B cell (primary cell): Measurements from ENCODE around the gene CD99L2. TPM values are rescaled to one million over a fixed set of nuclear protein-coding genes. Genes with fewer than 3 reads are reported as not detected.

ENCODE experiments used
- ATAC-seq: fragments of 200-7000 bp; cut with Tn5 transposase; one replicate; pipeline ENCODE4 v1.10.0; 2021; ENCODE audit warnings: low read depth, mild to moderate bottlenecking, moderate number of reproducible peaks, moderate library complexity
- CTCF ChIA-PET: fragments of 350-600 bp; sonication (Branson Sonifier 250); formaldehyde crosslinking; loops from one replicate; lab custom pipeline; 2021; ENCODE audit warnings: antibody characterized with exemption, inconsistent platforms; lab: Charles Lee
- POLR2A ChIA-PET: fragments of 350-600 bp; sonication (Branson Sonifier 250); formaldehyde crosslinking; loops from one replicate; lab custom pipeline; 2021; ENCODE audit warnings: antibody characterized with exemption; lab: Charles Lee
- DNase-seq: peaks from one replicate; pipeline ENCODE4 v3.0.0; 2013
- H2AFZ ChIP-seq: 2 replicates; pipeline ENCODE4 v1.6.1; 2012; ENCODE audit warnings: mild to moderate bottlenecking, low read depth, low read length; ENCODE audit not compliant: insufficient read depth, poor library complexity, severe bottlenecking
- H3K27ac ChIP-seq, 2 donors: 1 replicate in 1 of 2; 2 replicates in 1 of 2; pipeline ENCODE4 v1.5.1; 2012 to 2013; ENCODE audit warnings: low read length in 2 of 2, mild to moderate bottlenecking in 2 of 2, moderate library complexity in 1 of 2
- H3K27me3 ChIP-seq, 4 experiments: fragments of 200-600 bp in 1 of 4; sonication (generic) in 1 of 4; replicated peaks in 1 of 4; 1 replicate in 2 of 4; 2 replicates in 2 of 4; pipeline versions ENCODE4 v1.6.1 to v1.7.0; 2013 to 2016; ENCODE audit warnings: low read length in 3 of 4, mild to moderate bottlenecking in 2 of 4, mixed read lengths in 1 of 4, moderate library complexity in 1 of 4; ENCODE audit not compliant: insufficient read depth in 4 of 4, control insufficient read depth in 3 of 4; ENCODE audit errors: control extremely low read depth in 1 of 4
- H3K36me3 ChIP-seq, 2 experiments: replicated peaks in 1 of 2; 1 replicate in 1 of 2; 2 replicates in 1 of 2; pipeline versions ENCODE4 v1.6.1 to v1.7.1; 2013; ENCODE audit warnings: low read length in 1 of 2; ENCODE audit not compliant: insufficient read depth in 2 of 2, control insufficient read depth in 1 of 2; ENCODE audit errors: control extremely low read depth in 1 of 2, extremely low read depth in 1 of 2
- H3K4me1 ChIP-seq, 2 donors: fragments of 200-600 bp in 1 of 2; sonication (generic) in 1 of 2; 1 replicate in 1 of 2; 2 replicates in 1 of 2; pipeline versions ENCODE4 v1.5.1 to v1.6.1; 2013 to 2017; ENCODE audit warnings: low read length in 2 of 2; ENCODE audit not compliant: control insufficient read depth in 2 of 2, insufficient read depth in 2 of 2
- H3K4me2 ChIP-seq: replicated peaks from 2 replicates; pipeline ENCODE3; 2012; ENCODE audit warnings: mild to moderate bottlenecking, low read depth, low read length; ENCODE audit not compliant: poor library complexity, severe bottlenecking
- H3K4me3 ChIP-seq, 5 experiments: fragments of 200-600 bp in 1 of 5; sonication (generic) in 1 of 5; 1 replicate in 3 of 5; 2 replicates in 2 of 5; pipeline versions ENCODE4 v1.5.1 to v1.7.0; 2011 to 2016; ENCODE audit warnings: low read length in 4 of 5, mild to moderate bottlenecking in 4 of 5, low read depth in 2 of 5, control low read depth in 1 of 5, moderate library complexity in 1 of 5; ENCODE audit not compliant: insufficient read depth in 1 of 5; ENCODE audit errors: control extremely low read depth in 1 of 5, extremely low read depth in 1 of 5
- H3K79me2 ChIP-seq: fragments of 200-600 bp; sonication (generic); one replicate; pipeline ENCODE4 v1.6.0; 2016; ENCODE audit warnings: low read length; ENCODE audit not compliant: control insufficient read depth, insufficient read depth
- H3K9ac ChIP-seq: fragments of 200-600 bp; sonication (generic); 2 replicates; pipeline ENCODE4 v1.6.1; 2017; ENCODE audit warnings: mild to moderate bottlenecking, low read length, moderate library complexity
- H3K9me3 ChIP-seq, 3 donors: one replicate each; pipeline versions ENCODE4 v1.6.1 to v1.7.1; 2013; ENCODE audit warnings: low read length in 2 of 3; ENCODE audit not compliant: control insufficient read depth in 2 of 3, insufficient read depth in 1 of 3; ENCODE audit errors: control extremely low read depth in 1 of 3
- H4K20me1 ChIP-seq: 2 replicates; pipeline ENCODE4 v1.6.0; 2012; ENCODE audit warnings: mild to moderate bottlenecking, low read length; ENCODE audit not compliant: insufficient read depth, control insufficient read depth, poor library complexity, severe bottlenecking
- H3K27ac Mint-ChIP-seq: one replicate; pipeline ENCODE4 v1.8.0; 2021; ENCODE audit warnings: mixed read lengths
- H3K27me3 Mint-ChIP-seq: one replicate; pipeline ENCODE4 v1.8.0; 2021; ENCODE audit warnings: mixed read lengths
- H3K4me1 Mint-ChIP-seq: one replicate; pipeline ENCODE4 v1.8.0; 2021; ENCODE audit warnings: mixed read lengths
- H3K4me3 Mint-ChIP-seq: one replicate; pipeline ENCODE4 v1.8.0; 2021; ENCODE audit warnings: mixed read lengths
- H3K9me3 Mint-ChIP-seq: one replicate; pipeline ENCODE4 v1.8.0; 2022; ENCODE audit warnings: mixed read lengths; ENCODE audit not compliant: insufficient read depth
- EZH2 ChIP-seq: IDR thresholded peaks from 2 replicates; pipeline ENCODE4 v1.6.1; 2012; ENCODE audit warnings: borderline replicate concordance, low read depth, mild to moderate bottlenecking, moderate library complexity, low read length; ENCODE audit not compliant: insufficient read depth, poor library complexity, severe bottlenecking
- WGBS: methylation state at CpG from one replicate; pipeline ENCODE4 v1.1.5; 2013; ENCODE audit warnings: missing lambda C conversion rate; ENCODE audit not compliant: insufficient coverage; 5-methylcytosine and 5-hydroxymethylcytosine counted together
- intact Hi-C: fragments of 100-400 bp; cut with micrococcal nuclease; formaldehyde crosslinking; loops from one replicate; pipeline ENCODE4 v1.10.0; 2022
- polyA plus RNA-seq: library from polyadenylated mRNA; depleted of rRNA; stranded (reverse); fragments of >200 nt; gene quantifications from 2 replicates; pipeline ENCODE4 v1.2.3, GENCODE V29; 2012
- total RNA-seq, 2 donors: library from RNA; stranded (reverse); fragments of 120-200 nt in 1 of 2; gene quantifications; 1 replicate in 1 of 2; 2 replicates in 1 of 2; pipeline versions ENCODE4 v1.2.3 to v1.2.4, GENCODE V29; 2013 to 2022
- TF ChIP-seq, protein P1 (sequence below): fragments of 200-600 bp; IDR thresholded peaks from one replicate; pipeline ENCODE4 v1.8.0; 2022; ENCODE audit warnings: antibody characterized with exemption, mild to moderate bottlenecking

Gene CD99L2
- total and polyA plus RNA-seq, 2 donors (not counting 1 experiment from before 2014, with no cell fraction given) = 8.7 to 17.8 TPM

DNA sequence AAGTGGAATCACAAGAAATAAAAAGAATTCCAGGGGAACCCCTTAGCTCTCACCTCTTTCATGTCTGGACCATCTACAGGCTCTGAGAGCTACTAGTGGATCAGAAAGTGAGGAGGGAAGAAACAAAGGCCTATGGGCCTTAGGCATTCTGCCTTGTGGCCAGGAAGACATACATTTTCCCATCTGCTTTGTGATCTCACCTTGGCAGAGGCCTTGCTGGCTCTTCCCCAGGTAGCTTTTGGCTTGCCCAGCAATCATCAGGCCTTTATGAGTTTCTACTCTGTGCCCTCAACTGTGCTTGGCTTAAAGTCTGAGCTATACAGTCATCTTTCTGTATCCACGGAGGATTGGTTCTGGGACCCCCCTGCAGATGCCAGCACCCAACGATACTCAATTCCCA, 28.3 kb upstream of the CD99L2 start:
- no CpG with 5 or more reads among the region's 2 CpGs for WGBS
- H3K9me3 Mint-ChIP-seq = no peaks in the 10 kb centered on the region
- Histone ChIP-seq H2AFZ (no peak overlapping the region), H3K9me3 (no peaks in the 10 kb centered on the region), H3K4me2 (no peak overlapping the region), H3K27ac (no peak overlapping the region), H3K36me3 (no peaks in the 10 kb centered on the region), H4K20me1 (no peaks in the 10 kb centered on the region), H3K27me3 (no peaks in the 10 kb centered on the region), H3K4me3 (no peak overlapping the region), H3K9ac (no peak overlapping the region), H3K4me1 (no peaks in the 10 kb centered on the region), H3K79me2 (no peaks in the 10 kb centered on the region)
- TF ChIP-seq, protein P1, sequence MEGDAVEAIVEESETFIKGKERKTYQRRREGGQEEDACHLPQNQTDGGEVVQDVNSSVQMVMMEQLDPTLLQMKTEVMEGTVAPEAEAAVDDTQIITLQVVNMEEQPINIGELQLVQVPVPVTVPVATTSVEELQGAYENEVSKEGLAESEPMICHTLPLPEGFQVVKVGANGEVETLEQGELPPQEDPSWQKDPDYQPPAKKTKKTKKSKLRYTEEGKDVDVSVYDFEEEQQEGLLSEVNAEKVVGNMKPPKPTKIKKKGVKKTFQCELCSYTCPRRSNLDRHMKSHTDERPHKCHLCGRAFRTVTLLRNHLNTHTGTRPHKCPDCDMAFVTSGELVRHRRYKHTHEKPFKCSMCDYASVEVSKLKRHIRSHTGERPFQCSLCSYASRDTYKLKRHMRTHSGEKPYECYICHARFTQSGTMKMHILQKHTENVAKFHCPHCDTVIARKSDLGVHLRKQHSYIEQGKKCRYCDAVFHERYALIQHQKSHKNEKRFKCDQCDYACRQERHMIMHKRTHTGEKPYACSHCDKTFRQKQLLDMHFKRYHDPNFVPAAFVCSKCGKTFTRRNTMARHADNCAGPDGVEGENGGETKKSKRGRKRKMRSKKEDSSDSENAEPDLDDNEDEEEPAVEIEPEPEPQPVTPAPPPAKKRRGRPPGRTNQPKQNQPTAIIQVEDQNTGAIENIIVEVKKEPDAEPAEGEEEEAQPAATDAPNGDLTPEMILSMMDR = no peak
- TF ChIP-seq EZH2 = no peak
- no peak for ATAC-seq
- no peak for DNase-seq
- H3K4me3 Mint-ChIP-seq = no peak overlapping the region
- H3K27ac Mint-ChIP-seq = no peak overlapping the region
- intact Hi-C loops = no loop called here
- POLR2A ChIA-PET = no interaction called here
- H3K27me3 Mint-ChIP-seq = no peaks in the 10 kb centered on the region
- CTCF ChIA-PET = no interaction called here
- H3K4me1 Mint-ChIP-seq = no peaks in the 10 kb centered on the region

DNA sequence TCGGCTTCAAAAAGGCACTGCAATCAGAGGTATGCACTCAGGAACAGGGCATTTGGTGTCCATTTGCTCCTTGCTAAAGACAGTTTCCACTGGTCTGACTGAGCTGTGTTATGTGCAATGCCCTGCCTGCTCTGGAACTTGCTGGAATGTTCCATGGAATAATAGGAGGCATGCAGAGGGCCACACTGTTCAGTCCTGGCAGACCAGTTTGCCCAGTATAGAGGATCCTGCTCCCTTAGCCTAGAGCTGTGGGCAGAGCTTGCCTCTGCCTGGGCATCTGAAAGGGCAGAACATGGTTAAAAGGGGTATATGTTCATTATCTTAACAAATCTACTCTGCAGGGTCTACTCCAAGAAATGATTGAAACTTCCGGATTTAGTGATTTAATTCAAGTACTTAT, 27.8 kb upstream of the CD99L2 start:
- POLR2A ChIA-PET = no interaction called here
- Histone ChIP-seq H3K4me2 (no peak overlapping the region), H3K4me3 (no peak overlapping the region), H3K79me2 (no peaks in the 10 kb centered on the region), H3K9ac (no peak overlapping the region), H3K4me1 (no peaks in the 10 kb centered on the region), H4K20me1 (no peaks in the 10 kb centered on the region), H2AFZ (no peak overlapping the region), H3K36me3 (no peaks in the 10 kb centered on the region), H3K9me3 (no peaks in the 10 kb centered on the region), H3K27me3 (no peaks in the 10 kb centered on the region), H3K27ac (no peak overlapping the region)
- intact Hi-C loops = no loop called here
- H3K27ac Mint-ChIP-seq = no peak overlapping the region
- H3K9me3 Mint-ChIP-seq = no peaks in the 10 kb centered on the region
- H3K4me3 Mint-ChIP-seq = no peak overlapping the region
- WGBS = no CpG with 5 or more reads among the region's 2 CpGs
- ATAC-seq (no peak), DNase-seq (no peak)
- CTCF ChIA-PET = no interaction called here
- no peaks in the 10 kb centered on the region for H3K27me3 Mint-ChIP-seq
- TF ChIP-seq EZH2 = no peak
- TF ChIP-seq, protein P1 = no peak
- no peaks in the 10 kb centered on the region for H3K4me1 Mint-ChIP-seq
